ENCODE data around the gene NEUROG2. TPM values are rescaled to one million over a fixed set of nuclear protein-coding genes. Genes with fewer than 3 reads are reported as not detected.

The NEUROG2 gene
- total and polyA plus RNA-seq, 9 of the 15 experiments (the other 6 are each of a cell fraction or from before 2014, with no cell fraction given): 0.07 TPM; not detected in 7

GRCh38 chr4:112514647-112515197, 1.3 kb downstream of the NEUROG2 start (continued):
- TF ChIP-seq MGA (IDR thresholded peaks at IDR 0.05) (peak; percentile 63; the same call in 1 of the 2 replicates), NR3C1 (CRISPR knock-in tag; IDR thresholded peaks at IDR 0.05) (no peak), NUFIP1 (IDR thresholded peaks at IDR 0.05; ENCODE audit: partially characterized antibody) (no peak), SNAPC5 (CRISPR knock-in tag; IDR thresholded peaks at IDR 0.05) (no peak), JUN (IDR thresholded peaks at IDR 0.05; ENCODE audit: borderline replicate concordance, low read depth, low read length) (no peak), JUN (CRISPR knock-in tag; IDR thresholded peaks at IDR 0.05; ENCODE audit: borderline replicate concordance) (no peak), PHF8 (IDR thresholded peaks at IDR 0.05; ENCODE audit: borderline replicate concordance, low read length) (peak; percentile 18; the same call in 1 of the 2 replicates), GTF3C2 (IDR thresholded peaks at IDR 0.05; ENCODE audit: borderline replicate concordance, extremely low read depth, insufficient read length) (no peak), HES1 (IDR thresholded peaks at IDR 0.05; ENCODE audit: low read depth) (no peak), USF1 (CRISPR knock-in tag; IDR thresholded peaks at IDR 0.05) (no peak), FOXA1 (IDR thresholded peaks at IDR 0.05; ENCODE audit: borderline replicate concordance) (no peak)

All from K562 (cell line).